Bronchial epithelial cell (primary cell): Measurements from ENCODE around the gene MRPL36. TPM values are rescaled to one million over a fixed set of nuclear protein-coding genes. Genes with fewer than 3 reads are reported as not detected.

Experiments
- DNase-seq: peaks from one replicate; pipeline ENCODE4 v3.0.0-alpha.2; 2010; ENCODE audit warnings: low read depth
- FAIRE-seq: peaks from 2 replicates; lab custom pipeline; 2011; peaks lifted over from hg19 to GRCh38; lab: Jason Lieb, UNC
- H3K27me3 ChIP-seq: 2 replicates; pipeline ENCODE4 v1.5.1; 2011; ENCODE audit warnings: low read length; ENCODE audit not compliant: control insufficient read depth, insufficient read depth
- H3K36me3 ChIP-seq: 2 replicates; pipeline ENCODE4 v1.5.1; 2011; ENCODE audit warnings: low read length; ENCODE audit not compliant: control insufficient read depth, insufficient read depth
- H3K4me3 ChIP-seq: 2 replicates; pipeline ENCODE4 v1.5.1; 2011; ENCODE audit warnings: mild to moderate bottlenecking, low read depth, low read length, control low read depth
- CTCF ChIP-seq: IDR thresholded peaks from 2 replicates; pipeline ENCODE4 v1.5.1; 2011; ENCODE audit warnings: mild to moderate bottlenecking, moderate library complexity, low read length, control low read depth, inconsistent platforms; ENCODE audit not compliant: insufficient read depth, severe bottlenecking
- total RNA-seq: library from RNA; depleted of rRNA; stranded (reverse); fragments of >200 nt; gene quantifications from 2 replicates; pipeline ENCODE4 v1.2.1, GENCODE V29; 2014

Gene MRPL36
- total RNA-seq, 1 donor from 2014 or later, result 61.1 TPM

GRCh38 chr5:1788200-1788599 lies 11.4 kb downstream of the MRPL36 start:
- no peak overlapping the region for H3K4me3 ChIP-seq
- H3K36me3 ChIP-seq, result no peaks in the 10 kb centered on the region
- FAIRE-seq (no peak), DNase-seq (no peak)
- peaks cover 3% of the 10 kb centered on the region for H3K27me3 ChIP-seq
- no peak for TF ChIP-seq CTCF

GRCh38 chr5:1787472-1788047 lies 12.1 kb downstream of the MRPL36 start:
- no peak for FAIRE-seq
- no peak for DNase-seq
- Histone ChIP-seq H3K36me3 (no peaks in the 10 kb centered on the region), H3K4me3 (no peak overlapping the region), H3K27me3 (peaks cover 3% of the 10 kb centered on the region)
- TF ChIP-seq CTCF, result no peak

- Histone ChIP-seq H3K4me3 (no peak overlapping the region), H3K36me3 (no peaks in the 10 kb centered on the region), H3K27me3 (peaks cover 3% of the 10 kb centered on the region)
- no peak for TF ChIP-seq CTCF
- FAIRE-seq, result no peak
- DNase-seq, result no peak
Observed at GRCh38 chr5:1786621-1787471, 12.8 kb downstream of the MRPL36 start.

- Histone ChIP-seq H3K36me3 (no peaks in the 10 kb centered on the region), H3K27me3 (peaks cover 3% of the 10 kb centered on the region)
Observed at GRCh38 chr5:1785984-1786383, 13.7 kb downstream of the MRPL36 start.

GRCh38 chr5:1785062-1785461 lies 14.6 kb downstream of the MRPL36 start:
- FAIRE-seq (no peak), DNase-seq (no peak)
- Histone ChIP-seq H3K36me3 (no peaks in the 10 kb centered on the region), H3K27me3 (peaks cover 3% of the 10 kb centered on the region), H3K4me3 (no peak overlapping the region)
- TF ChIP-seq CTCF, result no peak

More at GRCh38 chr5:1785984-1786383, 13.7 kb downstream of the MRPL36 start:
- no peak for DNase-seq
- no peak overlapping the region for H3K4me3 ChIP-seq
- no peak for FAIRE-seq
- no peak for TF ChIP-seq CTCF
